Amygdala (tissue), 56 donors: ENCODE measurements around the gene MRPL30.
A peak's percentile ranks its signal among the peaks of the same experiment; 100 is the strongest.
"Not testable (repeated sequence)": the region's sequence is repeated elsewhere in the genome, so short reads cannot be mapped to it uniquely, and the experiment has no call there.

Experiments
- DNase-seq, 56 donors: peaks; one replicate each; lab custom pipeline; 2025; lab: John Stamatoyannopoulos, UW

Gene MRPL30

DNA sequence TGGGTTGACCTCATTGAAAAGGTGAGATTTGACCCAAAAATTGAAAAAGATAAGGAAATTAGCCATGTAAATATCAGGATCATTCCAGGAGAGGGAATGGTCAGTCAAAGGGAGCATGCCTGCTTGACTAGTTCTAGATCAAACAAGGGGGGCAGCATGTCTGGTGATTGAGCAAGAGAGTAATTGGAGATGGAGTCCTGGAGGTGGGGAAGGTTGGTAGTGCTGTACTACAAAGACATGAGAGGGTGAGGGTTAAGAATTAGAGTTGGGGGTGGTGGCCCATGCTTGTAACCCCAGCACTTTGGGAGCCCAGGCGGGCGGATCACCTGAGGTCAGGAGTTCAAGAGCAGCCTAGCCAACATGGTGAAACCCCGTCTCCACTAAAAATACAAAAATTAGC is 2.0 kb downstream of the MRPL30 start:
- no peak for DNase-seq

DNA sequence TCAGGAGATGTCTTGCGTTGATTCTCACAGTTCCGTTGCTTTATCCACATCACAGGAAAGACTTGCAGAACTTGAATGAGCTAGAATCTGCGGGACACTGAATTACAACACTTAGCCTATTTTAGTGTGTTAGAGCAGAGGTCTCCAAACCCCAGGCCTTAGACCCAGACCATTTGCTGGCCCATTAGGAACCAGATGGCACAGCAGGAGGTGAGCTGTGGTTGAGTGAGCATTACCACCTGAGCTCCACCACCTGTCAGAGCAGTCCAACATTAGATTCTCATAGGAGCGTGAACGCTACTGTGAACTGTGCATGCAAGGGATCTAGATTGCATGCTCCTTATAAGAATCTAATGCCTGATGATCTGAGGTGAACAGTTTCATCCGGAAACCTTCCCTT is 3.8 kb downstream of the MRPL30 start:
- no peak for DNase-seq

DNA sequence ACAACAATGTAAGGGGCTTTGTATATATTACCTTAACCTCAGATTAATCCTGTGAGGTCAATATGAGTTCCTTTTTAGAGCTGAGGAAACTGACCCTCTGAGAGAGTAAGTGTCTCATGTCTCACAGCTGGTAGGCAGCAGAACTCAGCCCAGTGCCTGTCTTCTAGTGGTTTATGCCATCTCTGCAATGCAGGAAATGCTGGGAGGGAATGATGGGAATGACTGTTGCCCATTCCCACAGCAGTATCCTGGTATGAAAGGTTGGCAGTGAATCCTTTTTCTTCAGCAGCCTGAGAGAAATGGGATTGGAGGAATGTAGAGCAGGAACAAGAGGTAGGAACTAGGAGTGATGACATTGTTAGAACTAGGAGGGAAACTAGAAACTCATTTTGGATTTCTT is 6.0 kb downstream of the MRPL30 start:
- no peak for DNase-seq

DNA sequence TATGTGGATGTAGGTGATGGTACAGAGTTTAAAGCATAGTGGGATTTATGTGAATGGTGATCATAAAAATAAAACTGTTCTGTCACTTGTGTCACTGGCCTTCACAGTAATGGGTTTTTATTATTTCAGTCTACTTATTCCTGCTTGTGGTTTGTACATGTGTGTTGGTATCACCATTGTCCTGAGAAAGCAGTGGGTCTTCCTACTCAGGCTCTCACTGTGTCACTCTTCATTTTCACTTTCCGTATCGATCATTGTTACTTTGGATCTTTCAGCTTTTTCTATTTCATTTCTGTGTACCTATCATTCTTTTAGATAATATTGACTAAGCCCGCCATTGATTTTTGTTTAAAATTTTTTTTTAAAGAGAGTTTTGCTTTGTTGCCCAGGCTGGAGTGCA is 7.4 kb downstream of the MRPL30 start:
- DNase-seq = no peak

DNA sequence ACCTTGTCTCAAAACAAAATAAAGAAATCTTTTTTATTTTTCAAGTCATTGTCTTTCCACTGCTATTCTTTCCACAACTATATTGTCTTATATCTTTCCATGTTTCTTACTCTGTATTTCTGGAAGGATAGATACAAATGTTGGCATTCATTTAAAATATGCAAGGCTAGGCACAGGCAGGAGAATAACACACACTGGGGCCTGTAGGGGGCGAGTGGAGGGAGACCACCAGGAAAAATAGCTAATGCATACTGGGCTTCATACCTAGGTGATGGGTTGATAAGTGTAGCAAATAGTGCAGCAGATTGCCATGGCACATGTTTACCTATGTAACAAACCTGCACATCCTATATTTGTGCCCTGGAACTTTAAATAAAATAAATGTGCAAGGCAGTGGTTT is 9.6 kb downstream of the MRPL30 start:
- no peak for DNase-seq

DNA sequence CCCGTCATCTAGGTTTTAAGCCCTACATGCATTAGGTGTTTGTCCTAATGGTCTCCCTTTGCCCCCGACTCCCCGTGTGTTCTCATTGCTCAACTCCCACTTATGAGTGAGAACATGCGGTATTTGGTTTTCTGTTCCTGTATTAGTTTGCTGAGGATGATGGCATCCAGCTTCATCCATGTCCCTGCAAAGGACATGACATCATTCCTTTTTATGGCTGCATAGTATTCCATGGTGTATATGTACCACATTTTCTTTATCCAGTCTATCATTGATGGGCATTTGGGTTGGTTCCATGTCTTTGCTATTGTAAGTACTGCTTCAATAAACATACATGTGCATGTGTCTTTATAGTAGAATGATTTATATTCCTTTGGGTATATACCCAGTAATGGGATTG is 11.4 kb downstream of the MRPL30 start:
- not testable (repeated sequence) for DNase-seq

DNA sequence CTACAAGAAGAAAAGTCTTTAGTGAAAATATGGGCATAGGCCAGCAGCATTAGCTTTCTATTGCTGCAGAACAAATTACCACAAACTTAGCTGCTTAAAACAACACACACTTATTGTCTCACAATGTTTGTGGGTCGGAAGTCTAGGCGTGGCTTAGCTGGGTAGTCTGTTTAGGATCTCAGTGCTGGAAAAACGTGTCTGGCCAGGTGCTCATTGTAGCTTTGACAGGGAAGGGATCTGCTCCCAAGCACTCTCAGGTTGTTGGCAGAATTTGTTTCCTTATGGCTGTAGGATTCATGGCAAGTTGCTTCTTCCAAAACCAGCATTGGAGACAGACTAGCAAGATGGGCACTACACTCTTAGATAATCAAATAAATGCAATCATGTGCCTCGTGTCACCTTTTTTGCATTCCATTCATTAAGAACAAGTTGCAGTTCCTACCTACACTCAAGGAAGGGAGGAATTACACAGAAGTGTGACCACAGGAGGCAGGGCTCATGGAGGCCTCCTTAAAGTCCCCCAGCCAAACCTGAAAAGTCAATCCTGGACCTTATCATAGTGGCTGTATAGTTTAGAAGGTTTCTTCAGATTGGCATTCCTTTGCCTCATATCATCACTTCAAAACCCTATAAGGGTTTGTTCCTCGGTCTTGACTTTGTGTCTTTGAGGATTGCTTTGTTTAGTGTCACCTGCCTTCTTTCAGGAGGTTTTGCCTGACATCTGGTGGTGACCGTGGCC is 17.3 kb downstream of the MRPL30 start:
- no peak for DNase-seq

DNA sequence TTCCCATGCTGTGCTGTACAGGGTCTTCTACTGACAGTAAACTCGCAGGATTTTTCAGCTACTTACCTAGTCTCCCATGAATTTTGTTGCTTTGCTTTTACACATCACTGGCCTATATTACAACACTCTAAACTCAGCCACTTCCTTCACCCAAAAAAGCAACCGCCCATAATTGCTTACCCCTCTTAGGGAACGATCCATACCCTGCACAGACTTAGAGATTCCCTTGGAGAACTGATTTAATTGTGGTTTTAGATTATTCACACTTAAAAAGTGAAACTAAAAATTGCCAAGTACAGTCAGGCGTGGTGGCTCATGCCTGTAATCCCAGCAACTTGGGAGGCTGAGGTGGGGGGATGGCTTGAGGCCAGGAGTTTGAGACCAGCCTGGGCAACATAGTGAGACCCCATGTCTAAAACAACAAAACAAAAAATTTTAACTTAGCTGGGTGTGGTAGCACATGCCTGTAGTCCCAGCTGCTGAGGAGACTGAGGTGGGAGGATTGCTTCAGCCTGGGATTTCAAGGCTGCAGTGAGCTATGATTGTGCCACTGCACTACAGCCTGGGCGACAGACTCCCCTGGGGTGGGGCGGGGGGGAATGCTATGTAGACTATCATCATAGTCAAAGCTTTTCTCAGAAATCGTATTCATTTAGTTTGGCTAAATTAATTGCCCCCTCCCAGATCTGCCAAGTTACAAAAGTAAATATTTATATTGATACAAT is 19.3 kb downstream of the MRPL30 start:
- DNase-seq = no peak

DNA sequence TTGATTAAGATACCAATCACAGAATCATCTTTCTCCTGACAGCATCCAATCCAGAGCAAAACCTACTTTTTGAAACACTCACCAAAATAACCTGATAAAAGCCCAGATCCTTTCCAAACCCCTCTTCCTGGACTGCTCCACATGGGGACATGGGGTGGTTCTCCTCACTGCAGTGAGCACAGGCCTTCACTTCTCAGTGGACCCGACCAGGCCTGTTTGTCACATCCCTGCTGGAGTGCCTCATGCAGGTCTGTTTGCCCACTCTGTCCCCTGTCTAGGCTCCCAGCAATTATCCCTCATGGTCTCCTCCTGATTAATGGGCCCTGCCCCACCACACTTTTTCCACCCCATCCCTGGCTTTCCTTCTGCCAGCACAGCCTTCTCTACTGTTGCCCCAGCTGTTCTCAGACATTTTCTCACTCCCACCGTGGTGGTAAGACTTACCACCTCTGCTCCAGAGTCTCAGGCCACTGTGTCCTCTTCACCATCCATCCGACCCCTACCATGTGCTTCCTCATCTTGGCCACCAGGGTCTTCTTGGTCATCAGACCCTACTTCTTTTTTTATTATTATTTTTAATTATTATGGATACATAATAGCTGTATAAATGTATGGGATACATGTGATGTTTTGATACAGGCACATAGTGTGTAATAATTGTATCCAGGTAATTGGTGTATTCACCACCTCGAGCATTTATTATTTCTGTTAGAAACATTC is 21.1 kb downstream of the MRPL30 start:
- no peak for DNase-seq

DNA sequence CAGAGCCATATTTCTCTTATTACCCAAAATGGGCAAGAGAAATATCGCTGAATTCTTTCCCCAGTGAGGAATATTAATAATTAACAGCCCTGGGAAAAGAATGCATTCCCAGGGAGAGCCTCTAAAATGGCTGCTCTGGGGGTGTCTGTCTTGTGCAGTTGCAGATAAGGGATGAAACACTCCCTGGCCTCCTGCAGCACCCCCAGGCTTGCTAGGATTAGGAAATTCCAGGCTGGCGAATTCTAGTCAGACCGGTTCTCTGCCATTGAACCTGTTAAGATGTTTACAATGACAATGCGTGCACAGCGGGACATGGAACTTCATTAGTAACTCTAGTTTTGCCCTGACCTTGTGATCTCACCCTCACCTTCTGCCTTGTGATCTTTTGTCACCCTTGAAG is 24.5 kb downstream of the MRPL30 start:
- no peak for DNase-seq

DNA sequence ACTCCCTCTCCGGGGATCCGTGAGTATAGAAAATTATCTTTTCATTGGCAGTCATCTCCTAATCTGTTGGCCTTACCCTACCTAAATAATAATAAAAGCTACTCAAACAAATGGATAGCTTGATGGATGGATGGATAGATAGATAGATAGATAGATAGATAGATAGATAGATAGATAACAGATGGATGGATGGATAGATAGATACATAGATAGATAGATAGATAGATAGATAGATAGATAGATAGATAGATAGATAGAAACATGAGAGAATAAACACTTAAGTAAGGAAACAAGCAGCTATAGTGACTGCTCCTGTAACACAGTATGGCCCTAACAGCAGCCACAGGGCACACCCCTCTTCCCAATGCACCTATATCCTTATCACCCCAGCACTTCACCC is 35.1 kb downstream of the MRPL30 start:
- no peak for DNase-seq

DNA sequence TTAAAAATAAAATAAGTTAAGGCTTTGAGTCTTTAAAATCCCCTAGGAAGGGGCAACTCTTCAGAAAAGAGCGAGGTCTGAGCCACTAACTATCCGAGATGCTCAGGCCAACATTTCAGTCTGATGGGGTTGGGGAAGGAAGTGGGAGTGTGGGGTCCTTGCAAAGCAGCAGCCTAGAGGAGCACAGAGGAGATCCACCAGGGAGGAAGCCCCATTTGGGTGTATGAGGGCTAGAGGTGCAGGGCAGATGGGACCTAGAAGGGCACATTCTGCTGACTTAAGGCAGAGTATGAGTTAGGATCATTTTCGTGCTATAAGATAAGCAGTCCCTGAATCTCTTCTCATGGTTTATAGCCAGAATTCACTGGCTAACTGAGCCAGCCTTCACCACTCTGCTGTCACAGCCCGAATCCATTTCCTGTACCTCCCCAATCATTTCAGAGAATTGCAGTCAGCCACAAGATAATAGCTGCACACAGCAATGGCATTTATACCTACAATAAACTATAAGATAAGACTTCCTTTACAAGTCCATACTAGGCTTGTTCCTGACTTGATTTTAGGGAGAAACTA is 37.0 kb downstream of the MRPL30 start:
- DNase-seq = no peak

DNA sequence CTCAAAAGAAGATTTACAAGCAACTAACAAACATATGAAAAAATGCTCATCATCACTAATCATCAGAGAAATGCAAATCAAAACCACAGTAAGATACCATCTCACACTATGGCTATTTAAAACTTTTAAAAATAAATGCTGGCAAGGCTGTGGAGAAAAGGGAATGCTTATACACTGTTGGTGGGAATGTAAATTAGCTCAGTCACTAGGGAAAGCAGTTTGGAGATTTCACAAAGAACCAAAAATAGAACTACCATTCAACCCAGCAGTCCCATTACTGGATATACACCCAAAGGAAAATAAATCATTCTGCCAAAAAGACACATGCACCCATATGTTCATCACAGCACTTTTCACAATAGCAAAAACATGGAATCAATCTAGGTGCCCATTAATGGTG is 52.2 kb downstream of the MRPL30 start:
- DNase-seq = not testable (repeated sequence)

DNA sequence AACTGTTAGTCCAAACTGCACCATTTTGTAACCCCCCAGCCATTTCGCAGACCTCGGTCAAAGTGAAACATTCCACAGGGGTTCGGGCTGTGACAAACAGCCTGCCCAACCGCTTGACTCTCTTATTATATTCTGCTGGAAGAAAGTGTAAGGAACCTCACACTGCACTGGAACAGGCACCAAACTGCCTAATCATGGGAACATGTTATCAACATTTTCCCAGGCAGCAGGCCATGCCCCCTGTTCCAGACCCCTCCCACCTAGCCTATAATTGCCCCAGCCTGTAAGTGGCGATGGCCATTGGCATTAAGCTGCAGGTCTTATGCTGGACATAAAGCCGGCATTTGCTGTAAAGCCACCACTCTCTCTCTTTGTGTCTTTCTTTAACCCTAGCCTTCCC is 57.6 kb downstream of the MRPL30 start:
- DNase-seq = no peak

DNA sequence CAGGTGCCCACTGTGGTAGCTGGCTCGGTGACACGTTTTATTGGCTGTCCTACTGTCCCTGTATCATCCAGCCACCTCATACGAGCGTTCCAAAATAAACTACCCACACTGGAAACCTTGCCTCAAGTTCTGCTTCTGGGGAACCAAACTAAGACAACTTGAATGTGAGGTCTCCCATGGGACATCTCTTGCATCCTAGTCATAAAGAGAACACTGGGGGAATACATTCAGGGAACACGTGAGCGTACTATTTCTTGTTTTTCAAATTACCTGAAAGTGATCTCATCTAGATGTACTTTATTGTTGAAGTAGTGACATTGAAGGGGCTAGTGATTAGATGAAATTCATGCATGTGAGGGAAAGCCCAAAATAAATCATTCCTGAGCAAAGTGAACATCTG is 59.4 kb downstream of the MRPL30 start:
- DNase-seq = no peak

DNA sequence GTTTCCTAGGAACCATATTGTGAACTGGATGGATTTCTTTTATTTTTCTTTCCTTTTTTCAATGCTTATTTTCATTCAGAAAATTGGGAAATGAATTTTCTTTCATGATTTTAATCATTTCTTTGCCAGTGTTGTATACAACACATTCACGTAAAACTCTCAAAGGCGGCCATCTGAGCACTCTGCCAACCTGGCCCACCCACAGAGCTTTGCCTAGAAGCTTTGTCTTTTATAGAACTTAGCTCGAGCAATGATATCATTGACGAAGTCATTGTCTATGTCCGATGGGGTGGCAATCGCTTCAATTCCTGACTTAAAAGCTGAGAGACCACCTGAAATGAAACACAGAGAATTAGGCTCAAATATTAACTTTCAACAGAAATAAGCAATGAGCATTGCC is 61.2 kb downstream of the MRPL30 start:
- peak in 1 of 56 donors; percentile 2 for DNase-seq
